Parathyroid adenoma (tissue), 2 donors: ENCODE data around the gene EEFSEC.

Experiments used
- H2AFZ ChIP-seq: fragments of 300-600 bp; sonication (generic); one replicate; pipeline ENCODE4 v1.7.0; 2017; ENCODE audit warnings: antibody characterized with exemption, mild to moderate bottlenecking
- H3K27ac ChIP-seq: fragments of 300-600 bp; sonication (generic); one replicate; pipeline ENCODE4 v1.7.0; 2017
- H3K27me3 ChIP-seq: fragments of 300-600 bp; sonication (generic); one replicate; pipeline ENCODE4 v1.7.0; 2017; ENCODE audit warnings: low read length; ENCODE audit not compliant: control insufficient read depth, insufficient read depth
- H3K36me3 ChIP-seq: fragments of 300-600 bp; sonication (generic); one replicate; pipeline ENCODE4 v1.7.0; 2017; ENCODE audit warnings: low read length; ENCODE audit not compliant: control insufficient read depth, insufficient read depth
- H3K4me1 ChIP-seq: fragments of 300-600 bp; sonication (generic); one replicate; pipeline ENCODE4 v1.7.0; 2017; ENCODE audit warnings: control low read depth
- H3K4me2 ChIP-seq: fragments of 300-600 bp; sonication (generic); one replicate; pipeline ENCODE4 v1.7.0; 2017; ENCODE audit warnings: low read length
- H3K4me3 ChIP-seq: fragments of 300-600 bp; sonication (generic); one replicate; pipeline ENCODE4 v1.7.0; 2017; ENCODE audit warnings: low read depth, low read length
- H3K79me2 ChIP-seq: fragments of 300-600 bp; sonication (generic); one replicate; pipeline ENCODE4 v1.7.0; 2017; ENCODE audit warnings: control low read depth
- H3K9ac ChIP-seq: fragments of 300-600 bp; sonication (generic); one replicate; pipeline ENCODE4 v1.7.0; 2017; ENCODE audit warnings: mild to moderate bottlenecking
- H3K9me3 ChIP-seq: fragments of 300-600 bp; sonication (generic); one replicate; pipeline ENCODE4 v1.7.0; 2017; ENCODE audit warnings: low read length; ENCODE audit not compliant: control insufficient read depth
- CTCF ChIP-seq: fragments of 300-600 bp; sonication (generic); IDR thresholded peaks from one replicate; pipeline ENCODE4 v1.7.0; 2017; ENCODE audit warnings: antibody characterized with exemption, mild to moderate bottlenecking
- donor health status: primary hyperparathyroidism.

The EEFSEC gene

GRCh38 chr3:128229106-128229857 lies 76.0 kb downstream of the EEFSEC start:
- H3K79me2 ChIP-seq, result peaks cover 10% of the 10 kb centered on the region
- TF ChIP-seq CTCF, result no peak
- H3K27ac ChIP-seq, result no peak overlapping the region
- no peak overlapping the region for H3K4me3 ChIP-seq
- H3K27me3 ChIP-seq, result no peaks in the 10 kb centered on the region
- H3K4me2 ChIP-seq, result no peak overlapping the region
- peaks cover 6% of the 10 kb centered on the region for H3K4me1 ChIP-seq
- H3K36me3 ChIP-seq, result no peaks in the 10 kb centered on the region
- no peak overlapping the region for H3K9ac ChIP-seq
- no peaks in the 10 kb centered on the region for H3K9me3 ChIP-seq
- no peak overlapping the region for H2AFZ ChIP-seq

GRCh38 chr3:128231606-128232005 lies 78.3 kb downstream of the EEFSEC start:
- Histone ChIP-seq H3K79me2 (peaks cover 10% of the 10 kb centered on the region), H3K4me2 (no peak overlapping the region), H3K36me3 (no peaks in the 10 kb centered on the region), H2AFZ (no peak overlapping the region), H3K4me3 (no peak overlapping the region), H3K9me3 (no peaks in the 10 kb centered on the region), H3K9ac (no peak overlapping the region), H3K4me1 (peaks cover 6% of the 10 kb centered on the region), H3K27me3 (no peaks in the 10 kb centered on the region), H3K27ac (no peak overlapping the region)
- TF ChIP-seq CTCF, result no peak

- H3K4me1 ChIP-seq, result peaks cover 9% of the 10 kb centered on the region
- H3K27ac ChIP-seq, result no peak overlapping the region
- no peaks in the 10 kb centered on the region for H3K27me3 ChIP-seq
- H3K36me3 ChIP-seq, result no peaks in the 10 kb centered on the region
- H2AFZ ChIP-seq, result no peak overlapping the region
- H3K9me3 ChIP-seq, result no peaks in the 10 kb centered on the region
- H3K4me3 ChIP-seq, result no peak overlapping the region
- no peak for TF ChIP-seq CTCF
- H3K79me2 ChIP-seq, result peaks cover 12% of the 10 kb centered on the region
- H3K9ac ChIP-seq, result no peak overlapping the region
- no peak overlapping the region for H3K4me2 ChIP-seq
Observed at GRCh38 chr3:128232376-128233178, 79.3 kb downstream of the EEFSEC start.

GRCh38 chr3:128235207-128235926 lies 82.1 kb downstream of the EEFSEC start:
- H3K36me3 ChIP-seq, result no peaks in the 10 kb centered on the region
- H3K27me3 ChIP-seq, result no peaks in the 10 kb centered on the region
- TF ChIP-seq CTCF, result no peak
- peaks cover 16% of the 10 kb centered on the region for H3K79me2 ChIP-seq
- H3K9ac ChIP-seq, result no peak overlapping the region
- H3K4me2 ChIP-seq, result no peak overlapping the region
- H2AFZ ChIP-seq, result no peak overlapping the region
- no peak overlapping the region for H3K27ac ChIP-seq
- peaks cover 10% of the 10 kb centered on the region for H3K4me1 ChIP-seq
- no peaks in the 10 kb centered on the region for H3K9me3 ChIP-seq
- H3K4me3 ChIP-seq, result no peak overlapping the region
